ENCODE data around the gene FKBP15.
A peak's percentile ranks its signal among the peaks of the same experiment; 100 is the strongest.

FKBP15 gene

GRCh38 chr9:113139225-113139829 is 81.8 kb downstream of the FKBP15 start:
- ChIA-PET CTCF (interaction anchor here (0.6 kb wide), 1 partner anchor 43 kb away, joined by 4 read pairs; no protein-coding TSS in a partner anchor), POLR2A (ENCODE audit: low non-redundant PET) (no interaction called here)
- TF ChIP-seq, protein P1, sequence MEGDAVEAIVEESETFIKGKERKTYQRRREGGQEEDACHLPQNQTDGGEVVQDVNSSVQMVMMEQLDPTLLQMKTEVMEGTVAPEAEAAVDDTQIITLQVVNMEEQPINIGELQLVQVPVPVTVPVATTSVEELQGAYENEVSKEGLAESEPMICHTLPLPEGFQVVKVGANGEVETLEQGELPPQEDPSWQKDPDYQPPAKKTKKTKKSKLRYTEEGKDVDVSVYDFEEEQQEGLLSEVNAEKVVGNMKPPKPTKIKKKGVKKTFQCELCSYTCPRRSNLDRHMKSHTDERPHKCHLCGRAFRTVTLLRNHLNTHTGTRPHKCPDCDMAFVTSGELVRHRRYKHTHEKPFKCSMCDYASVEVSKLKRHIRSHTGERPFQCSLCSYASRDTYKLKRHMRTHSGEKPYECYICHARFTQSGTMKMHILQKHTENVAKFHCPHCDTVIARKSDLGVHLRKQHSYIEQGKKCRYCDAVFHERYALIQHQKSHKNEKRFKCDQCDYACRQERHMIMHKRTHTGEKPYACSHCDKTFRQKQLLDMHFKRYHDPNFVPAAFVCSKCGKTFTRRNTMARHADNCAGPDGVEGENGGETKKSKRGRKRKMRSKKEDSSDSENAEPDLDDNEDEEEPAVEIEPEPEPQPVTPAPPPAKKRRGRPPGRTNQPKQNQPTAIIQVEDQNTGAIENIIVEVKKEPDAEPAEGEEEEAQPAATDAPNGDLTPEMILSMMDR (conservative IDR thresholded peaks at IDR 0.05; ENCODE audit: low read depth) = no peak
- H3K27ac ChIP-seq = no peak overlapping the region
- no peak for DNase-seq (ENCODE audit: low spot score)

DNA sequence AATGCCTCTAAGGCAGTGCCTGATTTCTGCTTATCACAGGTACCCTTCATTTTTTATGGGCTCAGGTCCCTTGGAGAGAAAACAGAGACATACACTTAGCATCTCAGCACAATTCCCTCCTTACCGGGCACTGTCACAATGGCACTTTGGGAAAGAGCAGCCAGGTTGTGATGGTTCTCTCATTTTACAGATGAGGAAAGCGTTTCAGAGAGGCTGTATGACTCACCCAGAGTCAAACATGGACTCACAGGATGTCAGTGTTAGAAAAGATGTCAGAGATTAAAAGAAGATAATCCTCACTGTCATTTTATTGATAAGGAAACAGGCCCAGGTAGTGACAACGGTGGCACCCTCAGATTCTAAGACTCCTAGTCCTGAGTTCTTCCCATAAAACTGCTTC is 82.3 kb downstream of the FKBP15 start:
- no peak for DNase-seq (ENCODE audit: low spot score)
- ChIA-PET POLR2A (ENCODE audit: low non-redundant PET) (no interaction called here), CTCF (interaction anchor here (0.6 kb wide), 1 partner anchor 43 kb away, joined by 4 read pairs; no protein-coding TSS in a partner anchor)
- TF ChIP-seq, protein P1 (conservative IDR thresholded peaks at IDR 0.05; ENCODE audit: low read depth) = no peak
- no peak overlapping the region for H3K27ac ChIP-seq

GRCh38 chr9:113137196-113138168 is 83.6 kb downstream of the FKBP15 start:
- ChIA-PET CTCF (interaction anchor here (0.7 kb wide), 1 partner anchor 14 kb away, joined by 6 read pairs; the partner anchor contains the start of gene SLC31A2), POLR2A (ENCODE audit: low non-redundant PET) (no interaction called here)
- TF ChIP-seq, protein P1 (conservative IDR thresholded peaks at IDR 0.05; ENCODE audit: low read depth) = no peak
- no peak for DNase-seq (ENCODE audit: low spot score)
- H3K27ac ChIP-seq = no peak overlapping the region

DNA sequence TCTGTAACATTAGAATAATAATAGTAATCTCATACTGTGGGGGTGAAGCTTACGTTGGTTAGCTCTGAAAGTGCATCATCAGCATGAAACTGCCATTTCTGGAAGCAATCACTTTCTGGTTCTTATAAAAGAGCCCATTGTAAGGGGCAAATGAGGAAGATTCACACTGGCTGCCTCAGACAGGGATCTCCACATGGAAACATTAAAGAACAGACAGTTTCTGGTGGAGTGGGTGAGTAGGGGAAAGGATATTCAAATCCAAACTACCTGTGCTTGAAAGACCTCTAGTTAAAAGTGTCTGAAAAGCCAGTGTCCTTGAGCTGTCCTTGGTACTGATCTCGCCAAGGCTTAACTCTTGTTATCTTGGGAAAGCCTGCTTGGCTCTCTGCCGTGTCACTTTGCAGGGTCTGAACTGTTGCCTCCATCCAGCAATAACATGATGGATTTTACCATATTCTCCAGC is 89.4 kb downstream of the FKBP15 start:
- TF ChIP-seq, protein P1 (conservative IDR thresholded peaks at IDR 0.05; ENCODE audit: low read depth) = no peak
- H3K27ac ChIP-seq = no peak overlapping the region
- POLR2A ChIA-PET (ENCODE audit: low non-redundant PET) = no interaction called here
- CTCF ChIA-PET = interaction anchor here (0.5 kb wide), 1 partner anchor 95 kb away, joined by 3 read pairs; no protein-coding TSS in a partner anchor
- DNase-seq (ENCODE audit: low spot score) = peak; percentile 41

DNA sequence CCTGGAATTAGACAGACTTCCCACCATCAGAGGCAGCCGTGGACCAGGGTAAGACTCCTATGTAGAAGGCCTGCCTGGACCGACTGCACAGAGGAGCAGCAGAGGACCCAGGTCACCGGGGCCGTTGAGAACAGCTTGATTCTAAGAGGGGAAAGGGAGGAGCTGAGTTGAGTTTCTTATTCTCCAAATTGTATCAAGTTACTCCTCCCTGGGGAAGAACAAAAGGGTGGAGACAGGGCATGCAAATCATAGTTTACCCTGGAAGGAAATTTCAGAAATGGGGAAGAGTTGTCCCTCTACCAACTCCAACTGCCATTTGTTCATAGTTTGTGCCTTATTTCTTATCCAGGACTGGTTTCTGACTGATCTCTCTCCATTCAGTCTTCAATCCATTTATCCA is 91.2 kb downstream of the FKBP15 start:
- DNase-seq (ENCODE audit: low spot score) = no peak
- no peak overlapping the region for H3K27ac ChIP-seq
- TF ChIP-seq, protein P1 (conservative IDR thresholded peaks at IDR 0.05; ENCODE audit: low read depth) = no peak
- ChIA-PET POLR2A (ENCODE audit: low non-redundant PET) (no interaction called here), CTCF (no interaction called here)

DNA sequence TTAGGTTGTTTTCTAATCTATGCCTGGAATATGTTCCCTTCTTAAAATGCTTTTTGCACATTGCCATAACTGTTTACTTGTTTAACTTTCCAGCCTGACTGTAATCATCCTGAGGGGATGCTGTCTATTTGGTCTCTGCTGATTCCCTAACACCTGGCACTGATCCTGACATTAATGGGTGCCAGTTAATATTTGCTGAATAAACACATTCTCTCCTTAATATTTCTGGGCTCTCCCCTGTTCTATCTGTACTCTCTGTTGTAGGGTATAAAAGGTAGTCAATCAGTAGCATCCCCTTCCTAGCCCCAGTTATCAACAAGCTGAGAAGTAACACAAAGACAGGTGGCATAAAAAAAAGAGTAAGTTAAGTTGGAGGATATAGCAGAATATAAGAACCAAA is 91.6 kb downstream of the FKBP15 start:
- no peak overlapping the region for H3K27ac ChIP-seq
- POLR2A ChIA-PET (ENCODE audit: low non-redundant PET) = no interaction called here
- no peak for DNase-seq (ENCODE audit: low spot score)
- TF ChIP-seq, protein P1 (conservative IDR thresholded peaks at IDR 0.05; ENCODE audit: low read depth) = no peak
- CTCF ChIA-PET = no interaction called here
